Breast epithelium (tissue), 3 donors: ENCODE results near the gene OTUD5.

Experiments
- POLR2AphosphoS5 ChIP-seq, 3 donors: sonication (generic); formaldehyde crosslinking; IDR thresholded peaks; one replicate each; pipeline ENCODE4 v1.6.1; 2017; ENCODE audit warnings: antibody characterized with exemption in 3 of 3
- TF ChIP-seq, protein P1 (sequence below), 3 donors: fragments of 450-650 bp; IDR thresholded peaks; one replicate each; pipeline ENCODE4 v1.5.1; 2016 to 2017; ENCODE audit warnings: antibody characterized with exemption in 3 of 3, mild to moderate bottlenecking in 3 of 3, moderate library complexity in 3 of 3

DNA sequence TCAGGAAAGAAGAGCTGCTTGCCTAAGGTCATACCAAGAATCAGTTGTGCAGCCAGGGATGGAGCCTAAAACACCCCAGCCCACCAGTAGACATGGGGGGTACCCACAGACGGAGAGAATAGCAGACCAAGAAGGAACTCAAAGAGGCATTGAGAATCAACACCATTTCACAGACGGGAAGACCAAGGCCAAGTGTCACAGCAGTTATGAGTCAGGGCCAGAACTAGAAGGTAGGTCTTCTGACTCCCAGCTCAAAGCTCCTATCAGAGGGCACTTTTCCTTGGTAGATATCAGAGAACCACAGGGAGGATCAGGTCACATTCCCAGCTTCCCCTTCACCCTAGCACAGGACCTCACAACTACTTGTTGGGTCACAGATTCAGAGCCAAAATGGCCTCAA, 14.5 kb downstream of the OTUD5 start:
- TF ChIP-seq, protein P1, sequence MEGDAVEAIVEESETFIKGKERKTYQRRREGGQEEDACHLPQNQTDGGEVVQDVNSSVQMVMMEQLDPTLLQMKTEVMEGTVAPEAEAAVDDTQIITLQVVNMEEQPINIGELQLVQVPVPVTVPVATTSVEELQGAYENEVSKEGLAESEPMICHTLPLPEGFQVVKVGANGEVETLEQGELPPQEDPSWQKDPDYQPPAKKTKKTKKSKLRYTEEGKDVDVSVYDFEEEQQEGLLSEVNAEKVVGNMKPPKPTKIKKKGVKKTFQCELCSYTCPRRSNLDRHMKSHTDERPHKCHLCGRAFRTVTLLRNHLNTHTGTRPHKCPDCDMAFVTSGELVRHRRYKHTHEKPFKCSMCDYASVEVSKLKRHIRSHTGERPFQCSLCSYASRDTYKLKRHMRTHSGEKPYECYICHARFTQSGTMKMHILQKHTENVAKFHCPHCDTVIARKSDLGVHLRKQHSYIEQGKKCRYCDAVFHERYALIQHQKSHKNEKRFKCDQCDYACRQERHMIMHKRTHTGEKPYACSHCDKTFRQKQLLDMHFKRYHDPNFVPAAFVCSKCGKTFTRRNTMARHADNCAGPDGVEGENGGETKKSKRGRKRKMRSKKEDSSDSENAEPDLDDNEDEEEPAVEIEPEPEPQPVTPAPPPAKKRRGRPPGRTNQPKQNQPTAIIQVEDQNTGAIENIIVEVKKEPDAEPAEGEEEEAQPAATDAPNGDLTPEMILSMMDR (IDR thresholded peaks at IDR 0.05), result no peak
- TF ChIP-seq POLR2AphosphoS5 (IDR thresholded peaks at IDR 0.05), result no peak
